NCI-H1417 treated with DMSO at 0.1 percent for 48 hours (cell line): ENCODE data around the gene FMO4.
"Not testable (repeated sequence)": the region's sequence is repeated elsewhere in the genome, so short reads cannot be mapped to it uniquely, and the experiment has no call there.

ENCODE experiments used
- DNase-seq: peaks from one replicate; lab custom pipeline; 2025; lab: John Stamatoyannopoulos, UW

FMO4 gene

GRCh38 chr1:171313835-171314320, at the start of gene FMO4:
TSS of gene FMO4 (plus strand) at chr1:171314183. CDS start at chr1:171319826, 5,643 bp downstream.
- peak; percentile 57 for DNase-seq

GRCh38 chr1:171265686-171266085, 48.3 kb upstream of the FMO4 start:
- no peak for DNase-seq

- no peak for DNase-seq
Observed at GRCh38 chr1:171266930-171267329, 47.1 kb upstream of the FMO4 start.

GRCh38 chr1:171267391-171267790, 46.6 kb upstream of the FMO4 start:
- DNase-seq: no peak

GRCh38 chr1:171270806-171271205, 43.2 kb upstream of the FMO4 start:
- no peak for DNase-seq

GRCh38 chr1:171277534-171277933, 36.4 kb upstream of the FMO4 start:
- DNase-seq: no peak

GRCh38 chr1:171279234-171279633, 34.7 kb upstream of the FMO4 start:
- DNase-seq: no peak

- DNase-seq: no peak
Observed at GRCh38 chr1:171279678-171280077, 34.3 kb upstream of the FMO4 start.

- no peak for DNase-seq
Observed at GRCh38 chr1:171280599-171280998, 33.4 kb upstream of the FMO4 start.

GRCh38 chr1:171286032-171286705, 27.8 kb upstream of the FMO4 start:
- DNase-seq: no peak

- no peak for DNase-seq
Observed at GRCh38 chr1:171290621-171291020, 23.4 kb upstream of the FMO4 start.

- DNase-seq: no peak
Observed at GRCh38 chr1:171292799-171293198, 21.2 kb upstream of the FMO4 start.

GRCh38 chr1:171295383-171295782, 18.6 kb upstream of the FMO4 start:
- not testable (repeated sequence) for DNase-seq

GRCh38 chr1:171295821-171296220, 18.2 kb upstream of the FMO4 start:
- no peak for DNase-seq

GRCh38 chr1:171296897-171297296, 17.1 kb upstream of the FMO4 start:
- no peak for DNase-seq

- no peak for DNase-seq
Observed at GRCh38 chr1:171298696-171299095, 15.3 kb upstream of the FMO4 start.

- no peak for DNase-seq
Observed at GRCh38 chr1:171299342-171299741, 14.6 kb upstream of the FMO4 start.

- no peak for DNase-seq
Observed at GRCh38 chr1:171300401-171300800, 13.6 kb upstream of the FMO4 start.

- no peak for DNase-seq
Observed at GRCh38 chr1:171310661-171311087, 3.3 kb upstream of the FMO4 start.

- no peak for DNase-seq
Observed at GRCh38 chr1:171311771-171312558, 2.0 kb upstream of the FMO4 start.

GRCh38 chr1:171313319-171313834, 606 bp upstream of the FMO4 start:
- DNase-seq: no peak

GRCh38 chr1:171329251-171329650, 15.3 kb downstream of the FMO4 start:
- no peak for DNase-seq

GRCh38 chr1:171334024-171334640, 20.1 kb downstream of the FMO4 start:
- DNase-seq: no peak
